ENCODE results near the gene CSTPP1. TPM values are rescaled to one million over a fixed set of nuclear protein-coding genes. Genes with fewer than 3 reads are reported as not detected.

CSTPP1 gene
- total and polyA plus RNA-seq, 2 donors (not counting 3 experiments of a cell fraction or from before 2014, with no cell fraction given): 25.9 to 38.2 TPM

GRCh38 chr11:46902694-46903093, 33.9 kb upstream of the CSTPP1 start:
- H3K4me1 ChIP-seq (ENCODE audit: control insufficient read depth, extremely low read depth, insufficient read depth, low read length): peaks cover 9% of the 10 kb centered on the region
- BruUV-seq (replicated peaks): no TSS peak
- no peak overlapping the region for H2AFZ ChIP-seq (ENCODE audit: low read depth, low read length)
- H3K4me3 ChIP-seq (replicated peaks in 1 of 3; ENCODE audit: insufficient read depth in 1 of 3, low read depth in 1 of 3, low read length in 3 of 3): no peak overlapping the region
- no peaks in the 10 kb centered on the region for H3K9me3 ChIP-seq (replicated peaks; ENCODE audit: control insufficient read depth, insufficient read depth, low read length)
- TF ChIP-seq POLR2AphosphoS5 (IDR thresholded peaks at IDR 0.05; ENCODE audit: insufficient read depth, low read depth, low read length): no peak
- TF ChIP-seq MAX (IDR thresholded peaks at IDR 0.05; ENCODE audit: insufficient read depth, insufficient read length): no peak
- TF ChIP-seq, protein P1, sequence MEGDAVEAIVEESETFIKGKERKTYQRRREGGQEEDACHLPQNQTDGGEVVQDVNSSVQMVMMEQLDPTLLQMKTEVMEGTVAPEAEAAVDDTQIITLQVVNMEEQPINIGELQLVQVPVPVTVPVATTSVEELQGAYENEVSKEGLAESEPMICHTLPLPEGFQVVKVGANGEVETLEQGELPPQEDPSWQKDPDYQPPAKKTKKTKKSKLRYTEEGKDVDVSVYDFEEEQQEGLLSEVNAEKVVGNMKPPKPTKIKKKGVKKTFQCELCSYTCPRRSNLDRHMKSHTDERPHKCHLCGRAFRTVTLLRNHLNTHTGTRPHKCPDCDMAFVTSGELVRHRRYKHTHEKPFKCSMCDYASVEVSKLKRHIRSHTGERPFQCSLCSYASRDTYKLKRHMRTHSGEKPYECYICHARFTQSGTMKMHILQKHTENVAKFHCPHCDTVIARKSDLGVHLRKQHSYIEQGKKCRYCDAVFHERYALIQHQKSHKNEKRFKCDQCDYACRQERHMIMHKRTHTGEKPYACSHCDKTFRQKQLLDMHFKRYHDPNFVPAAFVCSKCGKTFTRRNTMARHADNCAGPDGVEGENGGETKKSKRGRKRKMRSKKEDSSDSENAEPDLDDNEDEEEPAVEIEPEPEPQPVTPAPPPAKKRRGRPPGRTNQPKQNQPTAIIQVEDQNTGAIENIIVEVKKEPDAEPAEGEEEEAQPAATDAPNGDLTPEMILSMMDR (IDR thresholded peaks at IDR 0.05; ENCODE audit: extremely low read depth in 1 of 2, insufficient read depth in 1 of 2, low read depth in 1 of 2, low read length in 2 of 2): no peak
- TF ChIP-seq GATA2 (IDR thresholded peaks at IDR 0.05; ENCODE audit: insufficient read depth, insufficient read length, low read depth, low read length): no peak
- no peak for TF ChIP-seq MYC (IDR thresholded peaks at IDR 0.05; ENCODE audit: low read depth, low read length)
- TF ChIP-seq FOS (IDR thresholded peaks at IDR 0.05; ENCODE audit: borderline replicate concordance, insufficient read depth, low read length): no peak
- TF ChIP-seq POLR2A (IDR thresholded peaks at IDR 0.05; ENCODE audit: low read depth, low read length): no peak
- no peak for TF ChIP-seq EZH2 (IDR thresholded peaks at IDR 0.05; ENCODE audit: borderline replicate concordance, low read depth, low read length, severe bottlenecking)
- TF ChIP-seq JUN (IDR thresholded peaks at IDR 0.05; ENCODE audit: borderline replicate concordance, insufficient read depth, insufficient read length, low read depth): no peak
- ChIA-PET POLR2A (no interaction called here), CTCF (interaction anchor here (3.1 to 4.6 kb wide), 3 partner anchors 8 to 251 kb away, joined by 12 to 24 read pairs (median 16); no protein-coding TSS in a partner anchor)
- no peaks in the 10 kb centered on the region for H3K9me1 ChIP-seq (replicated peaks; ENCODE audit: control insufficient read depth, extremely low read depth, insufficient read depth, low read length)
- no peaks in the 10 kb centered on the region for H3K79me2 ChIP-seq (ENCODE audit: control insufficient read depth, insufficient read depth, low read length)
- no peak overlapping the region for H3K9ac ChIP-seq (replicated peaks; ENCODE audit: extremely low read depth, insufficient read depth, low read length)
- no peak overlapping the region for H3K27ac ChIP-seq (ENCODE audit: insufficient read depth, low read depth, low read length)
- H4K20me1 ChIP-seq (replicated peaks; ENCODE audit: control insufficient read depth, extremely low read depth, insufficient read depth, low read length): no peaks in the 10 kb centered on the region
- FAIRE-seq (no peak), DNase-seq (ENCODE audit: low read depth, low spot score) (no peak)
- intact Hi-C loops (cut with micrococcal nuclease): no loop called here
- no peaks in the 10 kb centered on the region for H3K36me3 ChIP-seq (ENCODE audit: control insufficient read depth in 2 of 2, extremely low read depth in 1 of 2, insufficient read depth in 2 of 2, low read length in 2 of 2)
- no peaks in the 10 kb centered on the region for H3K27me3 ChIP-seq (ENCODE audit: control insufficient read depth in 2 of 2, insufficient read depth in 2 of 2, low read length in 2 of 2)
- no peak overlapping the region for H3K4me2 ChIP-seq (ENCODE audit: insufficient read depth, low read length)
- dilution Hi-C loops (cut with MboI; ENCODE audit: extremely low pct_ligation_motif_present, low sequenced_read_pairs): no loop called here

Measured in endothelial cell of umbilical vein (primary cell).